Tibial artery (tissue), 4 donors: Measurements from ENCODE around the gene PIAS2.

Source experiments
- DNase-seq, 2 donors: peaks; one replicate each; pipeline ENCODE4 v3.0.0-alpha.2; 2019
- H3K27ac ChIP-seq, 2 donors: fragments of 200-600 bp; sonication (generic) in 1 of 2; 1 replicate in 1 of 2; 2 replicates in 1 of 2; pipeline ENCODE4 v1.5.1; 2018 to 2019; ENCODE audit warnings: mild to moderate bottlenecking in 1 of 2
- H3K27me3 ChIP-seq, 2 donors: fragments of 200-600 bp; sonication (generic) in 1 of 2; one replicate each; pipeline versions ENCODE4 v1.5.1 to v1.6.0; 2016 to 2019
- H3K36me3 ChIP-seq, 3 donors: fragments of 200-600 bp; sonication (generic) in 2 of 3; one replicate each; pipeline ENCODE4 v1.5.1; 2016 to 2019; ENCODE audit warnings: mild to moderate bottlenecking in 2 of 3
- H3K4me1 ChIP-seq, 4 donors: fragments of 200-600 bp; sonication (generic) in 2 of 4; 1 replicate in 3 of 4; 2 replicates in 1 of 4; pipeline ENCODE4 v1.5.1; 2016 to 2019
- H3K4me3 ChIP-seq, 2 donors: fragments of 200-600 bp; sonication (generic) in 1 of 2; 1 replicate in 1 of 2; 2 replicates in 1 of 2; pipeline ENCODE4 v1.5.1; 2018 to 2019; ENCODE audit warnings: mild to moderate bottlenecking in 2 of 2
- H3K9me3 ChIP-seq, 3 donors: fragments of 200-600 bp; sonication (generic) in 1 of 3; one replicate each; pipeline ENCODE4 v1.5.1; 2016 to 2019
- CTCF ChIP-seq, 2 experiments: fragments of 200-600 bp in 1 of 2; fragments of 450-650 bp in 1 of 2; IDR thresholded peaks; one replicate each; pipeline ENCODE4 v1.5.1; 2017 to 2019; ENCODE audit warnings: antibody characterized with exemption in 2 of 2, mild to moderate bottlenecking in 1 of 2, moderate library complexity in 1 of 2
- intact Hi-C: fragments of 100-400 bp; cut with DNase I; formaldehyde crosslinking; loops from one replicate; pipeline ENCODE4 v1.15.0; 2023; ENCODE audit warnings: low total_unique reads

The PIAS2 gene

GRCh38 chr18:46920653-46921052 lies 3.3 kb upstream of the PIAS2 start:
- H3K27ac ChIP-seq, result no peak overlapping the region
- H3K4me3 ChIP-seq, result no peak overlapping the region
- no peak for DNase-seq
- TF ChIP-seq CTCF (IDR thresholded peaks at IDR 0.05), result no peak
- peaks cover 0 to 10% (median 4%) of the 10 kb centered on the region in 4 donors for H3K4me1 ChIP-seq
- H3K27me3 ChIP-seq, result no peaks in the 10 kb centered on the region
- no peaks in the 10 kb centered on the region for H3K36me3 ChIP-seq
- intact Hi-C loops, result no loop called here
- no peaks in the 10 kb centered on the region for H3K9me3 ChIP-seq

GRCh38 chr18:46920067-46920466 lies 2.8 kb upstream of the PIAS2 start:
- intact Hi-C loops, result no loop called here
- DNase-seq, result no peak
- TF ChIP-seq CTCF (IDR thresholded peaks at IDR 0.05), result no peak
- no peaks in the 10 kb centered on the region for H3K36me3 ChIP-seq
- no peaks in the 10 kb centered on the region for H3K9me3 ChIP-seq
- no peak overlapping the region for H3K4me3 ChIP-seq
- no peaks in the 10 kb centered on the region for H3K27me3 ChIP-seq
- H3K27ac ChIP-seq, result no peak overlapping the region
- H3K4me1 ChIP-seq, result peaks cover 0 to 16% (median 6%) of the 10 kb centered on the region in 4 donors

GRCh38 chr18:46917803-46918600 lies 695 bp upstream of the PIAS2 start:
- peak in 1 of 2 donors; percentile 37 for DNase-seq
- peak overlapping the region; percentile 68 to 80 for H3K4me3 ChIP-seq
- H3K4me1 ChIP-seq, result peaks cover 0 to 16% (median 6%) of the 10 kb centered on the region in 4 donors
- H3K9me3 ChIP-seq, result no peaks in the 10 kb centered on the region
- H3K27ac ChIP-seq, result peak overlapping the region; percentile 85 to 86
- intact Hi-C loops, result no loop called here
- no peaks in the 10 kb centered on the region for H3K36me3 ChIP-seq
- H3K27me3 ChIP-seq, result no peaks in the 10 kb centered on the region
- TF ChIP-seq CTCF (IDR thresholded peaks at IDR 0.05), result no peak

- H3K27ac ChIP-seq, result peak overlapping the region; percentile 85 to 86
These were observed 678 bp downstream of the PIAS2 start for GRCh38 chr18:46916551-46917107.

More at GRCh38 chr18:46916551-46917107, 678 bp downstream of the PIAS2 start:
- no peak for TF ChIP-seq CTCF (IDR thresholded peaks at IDR 0.05)
- Histone ChIP-seq H3K9me3 (no peaks in the 10 kb centered on the region), H3K4me1 (peaks cover 0 to 16% (median 6%) of the 10 kb centered on the region in 4 donors), H3K36me3 (no peaks in the 10 kb centered on the region), H3K27me3 (no peaks in the 10 kb centered on the region), H3K4me3 (peak overlapping the region; percentile 68 to 80)
- intact Hi-C loops, result no loop called here
- DNase-seq, result no peak
